Activated CD4-positive, alpha-beta T cell treated with anti-CD3 and anti-CD28 coated beads for 36 hours (primary cell): Measurements from ENCODE around the gene SLC44A4. TPM values are rescaled to one million over a fixed set of nuclear protein-coding genes. Genes with fewer than 3 reads are reported as not detected.

Source experiments
- ATAC-seq: fragments of 200-7000 bp; cut with Tn5 transposase; one replicate; pipeline ENCODE4 v1.10.0; 2021; ENCODE audit warnings: mild to moderate bottlenecking, moderate library complexity
- CTCF ChIA-PET: fragments of 350-600 bp; sonication (Branson Sonifier 250); formaldehyde crosslinking; loops from one replicate; lab custom pipeline; 2021; ENCODE audit warnings: antibody characterized with exemption; lab: Charles Lee
- POLR2A ChIA-PET: fragments of 350-600 bp; sonication (Branson Sonifier 250); formaldehyde crosslinking; loops from one replicate; lab custom pipeline; 2021; ENCODE audit warnings: antibody characterized with exemption, inconsistent platforms; lab: Charles Lee
- DNase-seq: peaks from one replicate; pipeline ENCODE4 v3.0.0-alpha.2; 2020
- H3K27ac Mint-ChIP-seq: one replicate; pipeline ENCODE4 v1.8.0; 2021; ENCODE audit warnings: mixed read lengths
- H3K27me3 Mint-ChIP-seq: one replicate; pipeline ENCODE4 v1.8.0; 2021; ENCODE audit warnings: mixed read lengths
- H3K36me3 Mint-ChIP-seq: one replicate; pipeline ENCODE4 v1.8.0; 2021; ENCODE audit warnings: low read depth, mixed read lengths
- H3K4me1 Mint-ChIP-seq: one replicate; pipeline ENCODE4 v1.8.0; 2021; ENCODE audit warnings: mixed read lengths
- H3K4me3 Mint-ChIP-seq: one replicate; pipeline ENCODE4 v1.8.0; 2021; ENCODE audit warnings: mild to moderate bottlenecking, moderate library complexity, mixed read lengths
- H3K9me3 Mint-ChIP-seq: one replicate; pipeline ENCODE4 v1.8.0; 2021; ENCODE audit warnings: low read depth, mixed read lengths
- intact Hi-C, 2 experiments: fragments of 100-400 bp; cut with DNase I in 1 of 2; cut with micrococcal nuclease in 1 of 2; formaldehyde crosslinking; loops; one replicate each; pipeline versions ENCODE4 v1.14.2 to v1.15.1; 2022 to 2024; cut with DNase I, micrococcal nuclease
- total RNA-seq, 2 experiments: library from RNA; stranded (reverse); gene quantifications; one replicate each; pipeline ENCODE4 v1.2.3, GENCODE V29; 2021

Gene SLC44A4
- total RNA-seq, 2 experiments from 2014 or later = 0.19 to 0.27 TPM

DNA sequence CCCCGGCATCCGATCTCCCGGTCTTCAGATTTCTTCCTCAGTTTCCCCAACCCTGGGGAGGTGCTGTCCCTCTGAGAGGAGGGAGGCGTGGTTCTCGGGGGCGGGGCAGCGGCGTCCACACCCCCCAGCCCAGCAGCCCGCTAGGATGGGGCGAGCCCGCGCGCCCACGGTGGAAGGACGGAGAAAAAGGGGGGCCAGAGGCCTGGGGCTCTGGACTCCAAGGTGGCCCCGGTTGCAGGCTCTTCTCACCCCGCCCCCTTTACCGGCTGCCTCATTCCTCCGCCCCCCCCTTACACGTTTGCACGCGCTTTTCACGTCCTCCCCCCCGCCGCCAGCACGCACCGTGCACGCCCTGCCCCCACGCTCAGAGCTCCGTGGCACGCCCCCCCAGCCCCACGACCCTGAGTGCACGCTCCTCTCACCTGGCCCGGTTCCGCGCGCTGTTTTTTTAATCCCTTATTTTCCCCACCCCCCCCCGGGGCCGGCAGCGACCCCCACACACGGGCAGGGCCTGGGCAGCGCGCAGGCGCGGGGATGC is 22.7 kb upstream of the SLC44A4 start:
- POLR2A ChIA-PET = no interaction called here
- intact Hi-C loops = loop anchor here in 1 of 2 experiments (5.0 kb wide), 1 partner anchor 51 kb away; no protein-coding TSS in a partner anchor
- peak overlapping the region; percentile 69 for H3K4me3 Mint-ChIP-seq
- ATAC-seq = peak; percentile 3
- H3K36me3 Mint-ChIP-seq = peaks cover 3% of the 10 kb centered on the region
- CTCF ChIA-PET = no interaction called here
- H3K4me1 Mint-ChIP-seq = peaks cover 26% of the 10 kb centered on the region
- no peaks in the 10 kb centered on the region for H3K9me3 Mint-ChIP-seq
- DNase-seq = peak; percentile 79
- peak overlapping the region; percentile 47 for H3K27ac Mint-ChIP-seq
- no peaks in the 10 kb centered on the region for H3K27me3 Mint-ChIP-seq

DNA sequence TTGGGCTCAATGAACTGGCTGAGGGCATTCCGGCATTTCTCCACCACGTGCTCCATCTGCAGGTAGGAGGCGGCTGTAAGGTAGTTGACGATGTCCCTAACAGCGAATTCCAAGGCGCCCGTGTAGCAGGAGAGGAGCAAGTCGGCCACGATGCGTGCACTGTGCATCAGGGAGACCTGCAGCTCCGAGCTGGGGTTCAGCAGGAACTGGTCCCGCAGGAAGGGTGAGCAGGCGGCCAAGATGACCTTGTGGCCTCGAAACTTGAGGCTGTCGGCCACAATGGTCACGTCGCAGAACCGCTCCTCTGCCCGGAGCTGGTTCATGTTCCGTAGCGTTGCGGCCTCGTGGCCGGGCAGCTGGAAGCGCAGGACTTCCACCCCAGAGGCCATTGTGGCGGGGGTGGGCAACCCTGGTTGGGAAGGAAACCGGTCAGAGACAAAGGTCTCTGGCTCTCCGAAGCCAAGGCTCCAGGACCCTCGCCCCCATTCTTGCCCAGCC is 22.2 kb upstream of the SLC44A4 start:
- DNase-seq (no peak), ATAC-seq (no peak)
- ChIA-PET CTCF (no interaction called here), POLR2A (interaction anchor here (0.7 kb wide), 1 partner anchor 342 kb away, joined by 3 read pairs; no protein-coding TSS in a partner anchor)
- H3K36me3 Mint-ChIP-seq = peaks cover 5% of the 10 kb centered on the region
- H3K27ac Mint-ChIP-seq = peak overlapping the region; percentile 19
- no peaks in the 10 kb centered on the region for H3K9me3 Mint-ChIP-seq
- intact Hi-C loops = loop anchor here in 1 of 2 experiments (5.0 kb wide), 1 partner anchor 51 kb away; no protein-coding TSS in a partner anchor
- H3K27me3 Mint-ChIP-seq = no peaks in the 10 kb centered on the region
- peak overlapping the region; percentile 69 for H3K4me3 Mint-ChIP-seq
- peaks cover 30% of the 10 kb centered on the region for H3K4me1 Mint-ChIP-seq

DNA sequence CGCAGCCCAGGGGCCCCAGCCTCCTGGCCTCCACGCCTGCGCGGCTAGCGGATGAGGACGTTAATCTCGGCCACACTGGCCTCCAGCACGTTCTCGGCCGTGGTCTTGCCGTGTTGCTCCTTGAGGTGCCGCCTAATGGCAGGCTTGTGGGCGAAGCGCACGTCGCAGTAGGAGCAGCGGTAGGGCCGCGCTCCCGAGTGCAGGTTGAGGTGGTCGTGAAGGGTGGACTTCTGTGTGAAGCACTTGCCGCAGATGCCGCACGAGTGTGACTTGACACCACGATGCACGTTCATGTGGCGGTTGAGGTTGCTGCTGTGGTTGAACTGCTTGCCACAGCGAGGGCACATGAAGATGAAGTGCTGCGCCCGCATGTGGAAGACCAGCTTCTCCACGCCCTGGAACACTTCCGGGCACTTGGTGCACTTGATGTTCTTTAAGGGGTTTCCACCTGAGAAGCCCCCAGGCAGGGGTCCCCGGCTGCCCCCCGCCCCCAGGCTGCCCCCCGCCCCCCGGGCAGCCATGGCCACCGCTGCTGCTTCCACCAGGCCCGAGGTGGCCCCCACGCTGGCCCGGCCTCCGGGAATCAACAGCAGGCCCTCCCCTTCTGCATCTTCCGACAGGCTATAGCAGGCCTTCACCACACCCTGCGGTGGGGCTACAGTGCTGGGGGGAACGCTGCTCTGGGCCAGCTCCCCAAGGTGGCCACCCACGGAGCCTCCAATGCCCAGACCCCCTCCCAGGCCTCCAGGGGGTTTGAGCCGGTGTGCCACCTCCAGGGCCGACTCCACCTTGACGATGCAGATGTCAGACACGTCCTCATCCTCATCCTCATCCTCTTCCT is 21.3 kb upstream of the SLC44A4 start:
- Mint-ChIP-seq H3K36me3 (peaks cover 8% of the 10 kb centered on the region), H3K27me3 (no peaks in the 10 kb centered on the region), H3K27ac (no peak overlapping the region), H3K4me3 (no peak overlapping the region), H3K9me3 (no peaks in the 10 kb centered on the region), H3K4me1 (peaks cover 33% of the 10 kb centered on the region)
- intact Hi-C loops = loop anchor here (2.0 to 5.0 kb wide), 3 partner anchors 38 to 359 kb away; partner anchors contain the start of gene NEU1 (in 1 of the 2)
- CTCF ChIA-PET = interaction anchor here (0.6 kb wide), 1 partner anchor 880 kb away, joined by 3 read pairs; no protein-coding TSS in a partner anchor
- DNase-seq = peak; percentile 39
- ATAC-seq = no peak
- POLR2A ChIA-PET = interaction anchor here (0.7 kb wide), 1 partner anchor 341 kb away, joined by 3 read pairs; no protein-coding TSS in a partner anchor

DNA sequence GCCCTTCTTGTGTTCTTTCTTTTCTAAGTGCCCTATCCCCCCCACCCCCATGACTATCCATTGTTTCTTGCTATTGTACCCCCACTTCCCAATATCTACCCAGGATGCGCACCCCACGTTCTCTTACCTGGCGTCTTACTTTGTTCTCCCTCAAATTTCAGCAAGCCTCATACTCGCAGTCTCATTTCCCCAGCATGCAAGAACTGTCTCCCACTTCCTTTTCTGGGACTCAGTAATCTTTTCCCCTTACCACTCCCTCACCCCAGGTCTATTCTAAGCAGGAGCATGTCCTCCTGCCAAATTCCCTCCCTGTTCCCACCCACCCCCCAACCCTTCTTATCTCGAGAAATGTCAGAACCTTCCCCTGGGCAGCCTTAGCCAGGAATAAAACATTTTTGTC is 20.4 kb upstream of the SLC44A4 start:
- ChIA-PET CTCF (interaction anchor here (0.6 kb wide), 1 partner anchor 881 kb away, joined by 3 read pairs; no protein-coding TSS in a partner anchor), POLR2A (no interaction called here)
- H3K27ac Mint-ChIP-seq = peak overlapping the region; percentile 48
- peaks cover 33% of the 10 kb centered on the region for H3K4me1 Mint-ChIP-seq
- H3K27me3 Mint-ChIP-seq = no peaks in the 10 kb centered on the region
- peak overlapping the region; percentile 57 for H3K4me3 Mint-ChIP-seq
- no peak for DNase-seq
- ATAC-seq = no peak
- H3K9me3 Mint-ChIP-seq = no peaks in the 10 kb centered on the region
- intact Hi-C loops = loop anchor here (2.0 to 5.0 kb wide), 2 partner anchors 37 to 358 kb away; partner anchors contain the start of gene NEU1 (in 1 of the 2)
- H3K36me3 Mint-ChIP-seq = peaks cover 10% of the 10 kb centered on the region

DNA sequence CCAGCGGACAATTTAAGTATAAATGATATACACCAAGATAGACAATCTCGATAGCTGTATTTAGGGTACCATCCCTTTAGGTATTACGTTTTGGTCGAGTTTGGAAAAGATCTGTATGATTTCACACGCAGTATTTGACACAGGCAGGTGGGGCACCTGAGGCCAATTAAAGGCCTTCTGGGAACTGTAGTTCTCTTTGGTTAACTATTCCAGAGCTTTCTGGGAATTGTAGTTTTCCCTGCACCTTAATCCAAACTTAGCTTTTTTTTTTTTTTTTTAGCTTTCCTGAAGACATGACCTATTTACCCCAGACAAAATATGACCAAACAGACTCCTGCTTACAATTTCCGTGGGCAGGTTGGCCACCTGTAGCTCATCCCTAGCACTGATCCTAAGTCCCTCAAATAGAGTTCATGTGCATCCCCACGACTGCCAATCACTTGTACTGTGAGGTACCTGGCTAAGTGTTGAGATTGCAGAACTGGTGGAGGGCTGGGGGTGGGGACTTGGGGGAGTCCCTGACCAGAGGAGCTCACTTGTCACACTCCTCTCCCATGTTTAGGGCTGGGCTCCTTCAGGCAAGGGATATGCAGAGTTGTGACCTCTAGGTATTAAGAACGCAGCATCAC is 19.7 kb upstream of the SLC44A4 start:
- POLR2A ChIA-PET = interaction anchor here (0.6 to 1.3 kb wide), 4 partner anchors 32 to 71 kb away, joined by 3 read pairs; partner anchors contain the start of genes HSPA1B and NEU1
- ATAC-seq = peak; percentile 47

DNA sequence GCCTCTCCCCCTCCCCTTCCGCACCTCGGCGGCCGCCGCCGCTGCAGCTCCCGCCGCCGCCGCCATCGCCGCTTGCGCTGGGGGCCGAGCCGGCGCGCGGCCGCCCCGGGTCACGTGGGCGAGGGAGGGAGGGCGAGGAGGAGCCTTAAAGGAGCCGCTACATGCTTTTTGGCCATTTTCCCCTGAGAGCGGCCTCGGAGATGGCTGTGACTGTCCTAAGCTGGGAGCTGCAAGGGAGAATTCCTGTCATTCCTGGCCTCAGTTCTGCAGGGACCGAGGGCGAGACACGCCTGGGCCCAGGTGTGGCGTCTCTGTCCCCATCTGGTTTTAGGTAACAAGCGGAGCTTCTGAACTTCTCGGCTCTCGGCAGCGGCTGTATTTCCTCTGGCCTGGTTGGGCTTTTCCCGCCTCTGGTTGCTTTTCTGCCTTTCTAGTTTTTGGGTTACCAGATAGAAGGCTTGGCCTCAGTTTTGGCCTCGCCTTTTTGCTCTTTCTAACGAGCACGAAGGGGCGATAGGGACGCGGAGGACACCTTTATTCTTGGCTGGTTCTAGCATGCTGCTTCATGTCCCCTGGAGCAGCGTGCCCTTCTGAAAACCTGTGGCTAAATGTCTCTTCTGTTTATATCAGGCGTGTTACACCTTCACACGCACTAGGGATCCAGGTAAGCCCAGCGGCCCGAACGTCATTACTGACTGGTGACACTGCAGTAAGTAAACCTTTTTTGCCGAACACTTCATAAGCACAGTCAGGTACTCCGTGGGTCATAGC is 19.0 kb upstream of the SLC44A4 start, which contains the start of gene EHMT2:
Gene EHMT2, minus strand, starts transcription at position 87 of the 771 bp plus-strand sequence. Its CDS starts 21 bp downstream, at position 66.
- Mint-ChIP-seq H3K9me3 (no peaks in the 10 kb centered on the region), H3K27me3 (no peaks in the 10 kb centered on the region), H3K27ac (peak within 1 kb of the TSS; percentile 92), H3K4me1 (peaks cover 30% of the 10 kb centered on the region), H3K36me3 (peaks cover 14% of the 10 kb centered on the region), H3K4me3 (peak within 1 kb of the TSS; percentile 96)
- intact Hi-C loops = loop anchor here (1.0 to 5.0 kb wide), 16 partner anchors 34 to 700 kb away; partner anchors contain the start of genes ATF6B (in 1 of the 2), ATP6V1G2 (in 1 of the 2), BAG6 (in 1 of the 2) and DXO (in 1 of the 2)
- peak; percentile 63 for ATAC-seq
- CTCF ChIA-PET = interaction anchor here (0.6 to 1.1 kb wide), 3 partner anchors 11 to 98 kb away, joined by 3 to 4 read pairs (median 3); partner anchors contain the start of gene NEU1
- DNase-seq = peak; percentile 94
- POLR2A ChIA-PET = interaction anchor here (0.6 to 1.3 kb wide), 5 partner anchors 15 to 230 kb away, joined by 3 to 5 read pairs (median 3); partner anchors contain the start of genes ATF6B, HSPA1B and NEU1

More for the DNA sequence above, 19.7 kb upstream of the SLC44A4 start:
- H3K9me3 Mint-ChIP-seq = no peaks in the 10 kb centered on the region
- CTCF ChIA-PET = interaction anchor here (0.6 to 1.1 kb wide), 3 partner anchors 12 to 99 kb away, joined by 3 to 4 read pairs (median 3); no protein-coding TSS in a partner anchor
- H3K4me3 Mint-ChIP-seq = peak overlapping the region; percentile 96
- peak overlapping the region; percentile 92 for H3K27ac Mint-ChIP-seq
- H3K27me3 Mint-ChIP-seq = no peaks in the 10 kb centered on the region
- peaks cover 33% of the 10 kb centered on the region for H3K4me1 Mint-ChIP-seq
- peaks cover 12% of the 10 kb centered on the region for H3K36me3 Mint-ChIP-seq
- peak; percentile 56 for DNase-seq
- intact Hi-C loops = loop anchor here (2.0 to 5.0 kb wide), 2 partner anchors 36 to 358 kb away; partner anchors contain the start of gene NEU1 (in 1 of the 2)

DNA sequence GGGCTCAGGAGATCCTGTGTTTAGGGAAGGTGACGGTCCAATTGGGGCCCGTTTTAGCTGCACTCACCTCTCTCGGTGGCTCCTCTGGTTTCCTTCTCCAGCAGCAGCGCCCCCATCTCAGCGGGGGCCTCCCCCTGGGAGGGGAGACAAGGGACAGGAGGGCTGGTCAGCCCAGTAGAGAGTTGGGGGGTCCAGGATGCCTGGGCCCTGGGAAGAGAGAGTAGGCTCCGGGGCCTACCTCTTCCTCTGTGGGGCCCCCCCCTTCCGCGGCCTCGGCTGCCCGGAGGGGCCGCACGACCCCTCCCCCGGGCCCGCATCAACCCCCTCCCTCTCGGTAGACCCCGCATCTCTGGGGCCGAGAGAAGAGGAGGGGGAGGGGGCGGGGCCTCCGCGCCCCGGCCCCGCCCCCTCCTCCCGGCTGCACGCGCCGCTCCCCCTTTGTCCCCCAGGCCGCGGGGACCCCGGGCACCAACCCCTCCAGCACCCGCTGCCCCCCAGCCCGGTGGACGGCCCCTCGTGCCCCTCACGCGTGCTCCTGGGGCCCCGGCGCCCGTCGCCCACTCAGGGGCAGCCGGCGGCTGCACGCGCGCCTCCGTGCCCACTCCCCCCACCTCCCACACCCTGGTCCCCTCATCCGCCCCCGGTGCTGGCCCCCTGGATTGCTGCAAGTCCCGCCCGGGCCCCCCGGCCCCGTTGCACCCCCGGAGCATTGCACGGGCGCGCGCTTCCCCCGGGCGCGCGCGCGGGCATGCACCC is 18.2 kb upstream of the SLC44A4 start:
- Mint-ChIP-seq H3K27ac (peak overlapping the region; percentile 86), H3K4me1 (peaks cover 26% of the 10 kb centered on the region), H3K36me3 (peaks cover 20% of the 10 kb centered on the region), H3K27me3 (no peaks in the 10 kb centered on the region), H3K4me3 (peak overlapping the region; percentile 96), H3K9me3 (no peaks in the 10 kb centered on the region)
- DNase-seq = peak; percentile 32
- POLR2A ChIA-PET = interaction anchor here (1.0 to 1.3 kb wide), 3 partner anchors 14 to 231 kb away, joined by 3 to 5 read pairs (median 3); partner anchors contain the start of genes ATF6B and NEU1
- CTCF ChIA-PET = interaction anchor here (0.8 kb wide), 1 partner anchor 34 kb away, joined by 3 read pairs; the partner anchor contains the start of gene NEU1
- intact Hi-C loops = loop anchor here (1.0 to 5.0 kb wide), 15 partner anchors 34 to 700 kb away; partner anchors contain the start of genes ATF6B (in 1 of the 2), ATP6V1G2 (in 1 of the 2), BAG6 (in 1 of the 2) and DXO (in 1 of the 2)
- ATAC-seq = no peak

DNA sequence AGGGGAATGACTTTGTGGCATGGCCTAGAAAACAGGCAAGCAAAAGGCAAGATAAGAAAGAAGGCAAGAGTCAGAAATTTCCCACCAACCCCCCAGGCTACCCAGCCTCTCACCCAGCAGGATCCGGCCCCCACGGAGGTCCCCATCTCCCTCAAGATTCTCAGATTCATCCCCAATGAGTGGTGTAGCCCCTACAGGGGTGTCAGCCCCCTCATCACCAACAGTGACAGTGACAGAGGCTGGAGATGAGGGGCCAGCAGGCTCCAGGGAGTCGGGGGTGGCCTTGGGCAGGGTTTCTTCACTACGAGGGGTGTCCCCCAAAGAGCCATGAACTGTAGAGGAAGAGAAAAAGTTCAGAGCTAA is 17.7 kb upstream of the SLC44A4 start:
- peaks cover 21% of the 10 kb centered on the region for H3K36me3 Mint-ChIP-seq
- H3K4me1 Mint-ChIP-seq = peaks cover 26% of the 10 kb centered on the region
- intact Hi-C loops = loop anchor here (2.0 to 5.0 kb wide), 4 partner anchors 34 to 350 kb away; partner anchors contain the start of genes ATP6V1G2 (in 1 of the 2), NEU1 (in 1 of the 2) and NFKBIL1 (in 1 of the 2)
- H3K4me3 Mint-ChIP-seq = peak overlapping the region; percentile 75
- H3K27me3 Mint-ChIP-seq = no peaks in the 10 kb centered on the region
- H3K27ac Mint-ChIP-seq = peak overlapping the region; percentile 86
- DNase-seq = no peak
- POLR2A ChIA-PET = interaction anchor here (1.0 kb wide), 1 partner anchor 13 kb away, joined by 5 read pairs; no protein-coding TSS in a partner anchor
- no peaks in the 10 kb centered on the region for H3K9me3 Mint-ChIP-seq
- CTCF ChIA-PET = no interaction called here
- no peak for ATAC-seq

DNA sequence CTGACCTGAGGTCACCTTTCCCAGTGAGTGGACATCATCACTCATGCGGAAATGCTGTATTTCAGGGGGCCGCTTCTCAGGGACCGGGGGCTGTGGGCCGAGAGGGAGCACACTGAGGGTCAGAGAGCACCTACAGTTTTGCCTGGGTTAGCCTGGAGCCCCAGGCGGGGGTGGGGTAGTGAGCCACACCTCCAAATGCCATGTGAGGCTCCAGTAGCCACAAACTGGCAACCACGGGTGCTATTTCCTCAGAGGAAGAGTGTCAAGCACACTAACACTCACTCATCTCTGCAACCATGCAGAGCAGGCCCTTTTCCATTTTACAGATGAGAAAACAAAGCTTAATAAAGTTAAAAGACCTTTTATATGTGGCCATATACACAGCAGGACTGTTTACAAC is 14.0 kb upstream of the SLC44A4 start:
- ChIA-PET CTCF (no interaction called here), POLR2A (no interaction called here)
- Mint-ChIP-seq H3K36me3 (peaks cover 36% of the 10 kb centered on the region), H3K9me3 (no peaks in the 10 kb centered on the region), H3K4me3 (no peak overlapping the region), H3K27me3 (no peaks in the 10 kb centered on the region), H3K4me1 (peaks cover 9% of the 10 kb centered on the region), H3K27ac (no peak overlapping the region)
- ATAC-seq (no peak), DNase-seq (no peak)
- intact Hi-C loops = no loop called here
